Adipocyte (in vitro differentiated cells): ENCODE measurements around the gene GPR78.
"Not testable (repeated sequence)": the region's sequence is repeated elsewhere in the genome, so short reads cannot be mapped to it uniquely, and the experiment has no call there.

ENCODE experiments used
- DNase-seq: peaks from one replicate; pipeline ENCODE4 v3.0.0-alpha.2; 2015; ENCODE audit warnings: low read depth
- H3K27me3 ChIP-seq: replicated peaks from 2 replicates; pipeline ENCODE4 v1.7.0; 2013; ENCODE audit warnings: mild to moderate bottlenecking, low read length, moderate library complexity; ENCODE audit not compliant: control insufficient read depth, insufficient read depth
- H3K36me3 ChIP-seq: 2 replicates; pipeline ENCODE4 v1.7.0; 2013; ENCODE audit warnings: low read length, mild to moderate bottlenecking, moderate library complexity; ENCODE audit not compliant: control insufficient read depth, insufficient read depth, severe bottlenecking
- H3K4me1 ChIP-seq: 2 replicates; pipeline ENCODE4 v1.7.0; 2013; ENCODE audit warnings: mild to moderate bottlenecking, low read length, moderate library complexity; ENCODE audit not compliant: control insufficient read depth, insufficient read depth
- H3K4me3 ChIP-seq: 2 replicates; pipeline ENCODE4 v1.7.0; 2013; ENCODE audit warnings: mild to moderate bottlenecking, low read length, moderate library complexity
- H3K9ac ChIP-seq: 2 replicates; pipeline ENCODE4 v1.7.0; 2013; ENCODE audit warnings: mild to moderate bottlenecking, low read length, moderate library complexity
- H3K9me3 ChIP-seq: 2 replicates; pipeline ENCODE4 v1.7.0; 2013; ENCODE audit warnings: mild to moderate bottlenecking, low read length, moderate library complexity; ENCODE audit not compliant: control insufficient read depth

The GPR78 gene

GRCh38 chr4:8614365-8615193 is 34.4 kb downstream of the GPR78 start:
- DNase-seq = no peak
- Histone ChIP-seq H3K4me3 (no peak overlapping the region), H3K27me3 (peaks cover 8% of the 10 kb centered on the region), H3K36me3 (peaks cover 4% of the 10 kb centered on the region), H3K9me3 (no peaks in the 10 kb centered on the region), H3K4me1 (no peaks in the 10 kb centered on the region), H3K9ac (no peak overlapping the region)

GRCh38 chr4:8615366-8615765 is 35.2 kb downstream of the GPR78 start:
- Histone ChIP-seq H3K4me1 (no peaks in the 10 kb centered on the region), H3K27me3 (peaks cover 9% of the 10 kb centered on the region), H3K9ac (no peak overlapping the region), H3K9me3 (no peaks in the 10 kb centered on the region), H3K36me3 (peaks cover 4% of the 10 kb centered on the region), H3K4me3 (no peak overlapping the region)
- DNase-seq = no peak

- no peaks in the 10 kb centered on the region for H3K4me1 ChIP-seq
Observed at GRCh38 chr4:8615921-8616787, 36.0 kb downstream of the GPR78 start.

GRCh38 chr4:8616831-8617230 is 36.6 kb downstream of the GPR78 start:
- DNase-seq = no peak
- Histone ChIP-seq H3K27me3 (peaks cover 7% of the 10 kb centered on the region), H3K4me3 (no peak overlapping the region), H3K36me3 (peaks cover 4% of the 10 kb centered on the region), H3K4me1 (no peaks in the 10 kb centered on the region), H3K9ac (no peak overlapping the region), H3K9me3 (no peaks in the 10 kb centered on the region)

More at GRCh38 chr4:8615921-8616787, 36.0 kb downstream of the GPR78 start:
- Histone ChIP-seq H3K9me3 (no peaks in the 10 kb centered on the region), H3K27me3 (peaks cover 7% of the 10 kb centered on the region), H3K4me3 (no peak overlapping the region), H3K36me3 (peaks cover 4% of the 10 kb centered on the region), H3K9ac (no peak overlapping the region)
- DNase-seq = no peak

GRCh38 chr4:8617486-8618040 is 37.4 kb downstream of the GPR78 start:
- Histone ChIP-seq H3K36me3 (peaks cover 4% of the 10 kb centered on the region), H3K27me3 (peaks cover 7% of the 10 kb centered on the region), H3K9me3 (no peaks in the 10 kb centered on the region), H3K4me1 (no peaks in the 10 kb centered on the region), H3K4me3 (no peak overlapping the region), H3K9ac (no peak overlapping the region)
- DNase-seq = no peak

- Histone ChIP-seq H3K9me3 (no peaks in the 10 kb centered on the region), H3K9ac (no peak overlapping the region), H3K36me3 (peaks cover 4% of the 10 kb centered on the region), H3K4me3 (no peak overlapping the region), H3K4me1 (no peaks in the 10 kb centered on the region), H3K27me3 (peaks cover 7% of the 10 kb centered on the region)
- DNase-seq = no peak
Observed at GRCh38 chr4:8618421-8618820, 38.2 kb downstream of the GPR78 start.

GRCh38 chr4:8618961-8619720 is 38.9 kb downstream of the GPR78 start:
- Histone ChIP-seq H3K27me3 (peaks cover 7% of the 10 kb centered on the region), H3K4me1 (no peaks in the 10 kb centered on the region), H3K9ac (no peak overlapping the region), H3K9me3 (no peaks in the 10 kb centered on the region), H3K4me3 (no peak overlapping the region), H3K36me3 (peaks cover 4% of the 10 kb centered on the region)
- DNase-seq = no peak

GRCh38 chr4:8621135-8621534 is 40.9 kb downstream of the GPR78 start:
- H3K9me3 ChIP-seq, H3K36me3 ChIP-seq, H3K9ac ChIP-seq, H3K27me3 ChIP-seq, H3K4me3 ChIP-seq, H3K4me1 ChIP-seq, DNase-seq: not testable (repeated sequence)

- not testable (repeated sequence) for H3K9me3 ChIP-seq, DNase-seq, H3K36me3 ChIP-seq, H3K27me3 ChIP-seq, H3K4me3 ChIP-seq, H3K9ac ChIP-seq, H3K4me1 ChIP-seq
Observed at GRCh38 chr4:8624601-8625272, 44.5 kb downstream of the GPR78 start.

- not testable (repeated sequence) for H3K4me1 ChIP-seq, DNase-seq, H3K4me3 ChIP-seq
Observed at GRCh38 chr4:8630240-8630905, 50.2 kb downstream of the GPR78 start.

More at GRCh38 chr4:8630240-8630905, 50.2 kb downstream of the GPR78 start:
- not testable (repeated sequence) for H3K9me3 ChIP-seq, H3K9ac ChIP-seq, H3K36me3 ChIP-seq, H3K27me3 ChIP-seq
